ENCODE measurements around the gene SLC26A11.
A peak's percentile ranks its signal among the peaks of the same experiment; 100 is the strongest.

The SLC26A11 gene

GRCh38 chr17:80217703-80218362 is 2.4 kb upstream of the SLC26A11 start:
- DNase-seq (ENCODE audit: extremely low read depth in 1 of 2, low read depth in 1 of 2) = no peak

- no peak for DNase-seq (ENCODE audit: extremely low read depth in 1 of 2, low read depth in 1 of 2)
These were observed 1.8 kb upstream of the SLC26A11 start for GRCh38 chr17:80218391-80218790.

- DNase-seq (ENCODE audit: extremely low read depth in 1 of 2, low read depth in 1 of 2) = peak; percentile 90 to 92
These were observed 1.0 kb upstream of the SLC26A11 start for GRCh38 chr17:80219013-80219762.

- no peak for DNase-seq (ENCODE audit: extremely low read depth in 1 of 2, low read depth in 1 of 2)
These were observed 519 bp upstream of the SLC26A11 start for GRCh38 chr17:80219763-80220053.

- no peak for DNase-seq (ENCODE audit: extremely low read depth in 1 of 2, low read depth in 1 of 2)
These were observed 549 bp downstream of the SLC26A11 start for GRCh38 chr17:80220736-80221215.

GRCh38 chr17:80221351-80222105 is 1.3 kb downstream of the SLC26A11 start:
- DNase-seq (ENCODE audit: extremely low read depth in 1 of 2, low read depth in 1 of 2) = no peak

GRCh38 chr17:80222376-80223141 is 2.3 kb downstream of the SLC26A11 start:
- DNase-seq (ENCODE audit: extremely low read depth in 1 of 2, low read depth in 1 of 2) = no peak

- no peak for DNase-seq (ENCODE audit: extremely low read depth in 1 of 2, low read depth in 1 of 2)
These were observed 3.1 kb downstream of the SLC26A11 start for GRCh38 chr17:80223142-80223815.

GRCh38 chr17:80223838-80224497 is 3.7 kb downstream of the SLC26A11 start:
- no peak for DNase-seq (ENCODE audit: extremely low read depth in 1 of 2, low read depth in 1 of 2)

GRCh38 chr17:80224683-80225082 is 4.5 kb downstream of the SLC26A11 start:
- DNase-seq (ENCODE audit: extremely low read depth in 1 of 2, low read depth in 1 of 2) = no peak

GRCh38 chr17:80225230-80225629 is 5.0 kb downstream of the SLC26A11 start:
- no peak for DNase-seq (ENCODE audit: extremely low read depth in 1 of 2, low read depth in 1 of 2)

GRCh38 chr17:80227156-80227555 is 6.9 kb downstream of the SLC26A11 start:
- DNase-seq (ENCODE audit: extremely low read depth in 1 of 2, low read depth in 1 of 2) = no peak

- DNase-seq (ENCODE audit: extremely low read depth in 1 of 2, low read depth in 1 of 2) = no peak
These were observed 7.4 kb downstream of the SLC26A11 start for GRCh38 chr17:80227666-80228065.

- no peak for DNase-seq (ENCODE audit: extremely low read depth in 1 of 2, low read depth in 1 of 2)
These were observed 8.2 kb downstream of the SLC26A11 start for GRCh38 chr17:80228477-80228876.

GRCh38 chr17:80229011-80229410 is 8.8 kb downstream of the SLC26A11 start:
- DNase-seq (ENCODE audit: extremely low read depth in 1 of 2, low read depth in 1 of 2) = no peak

GRCh38 chr17:80232438-80232837 is 12.2 kb downstream of the SLC26A11 start:
- DNase-seq (ENCODE audit: extremely low read depth in 1 of 2, low read depth in 1 of 2) = no peak

- DNase-seq (ENCODE audit: extremely low read depth in 1 of 2, low read depth in 1 of 2) = no peak
These were observed 13.0 kb downstream of the SLC26A11 start for GRCh38 chr17:80233202-80233601.

- no peak for DNase-seq (ENCODE audit: extremely low read depth in 1 of 2, low read depth in 1 of 2)
These were observed 16.7 kb downstream of the SLC26A11 start for GRCh38 chr17:80236911-80237310.

- DNase-seq (ENCODE audit: extremely low read depth in 1 of 2, low read depth in 1 of 2) = no peak
These were observed 17.2 kb downstream of the SLC26A11 start for GRCh38 chr17:80237386-80237785.

- no peak for DNase-seq (ENCODE audit: extremely low read depth in 1 of 2, low read depth in 1 of 2)
These were observed 22.3 kb downstream of the SLC26A11 start for GRCh38 chr17:80242505-80242904.
